OCI-LY3 (cell line): ENCODE results near the gene FGR.

Source experiments
- EZH2phosphoT487 ChIP-seq: fragments of 200-600 bp; shearing (Covaris generic); IDR thresholded peaks from 2 replicates; pipeline ENCODE4 v1.6.1; 2018; ENCODE audit warnings: antibody characterized with exemption, mixed run types, low read depth
- TF ChIP-seq, protein P1 (sequence below): fragments of 200-600, 300-600 bp; sonication (generic); IDR thresholded peaks from 2 replicates; pipeline ENCODE4 v1.5.1; 2014; ENCODE audit warnings: antibody characterized with exemption, low read length, low read depth

DNA sequence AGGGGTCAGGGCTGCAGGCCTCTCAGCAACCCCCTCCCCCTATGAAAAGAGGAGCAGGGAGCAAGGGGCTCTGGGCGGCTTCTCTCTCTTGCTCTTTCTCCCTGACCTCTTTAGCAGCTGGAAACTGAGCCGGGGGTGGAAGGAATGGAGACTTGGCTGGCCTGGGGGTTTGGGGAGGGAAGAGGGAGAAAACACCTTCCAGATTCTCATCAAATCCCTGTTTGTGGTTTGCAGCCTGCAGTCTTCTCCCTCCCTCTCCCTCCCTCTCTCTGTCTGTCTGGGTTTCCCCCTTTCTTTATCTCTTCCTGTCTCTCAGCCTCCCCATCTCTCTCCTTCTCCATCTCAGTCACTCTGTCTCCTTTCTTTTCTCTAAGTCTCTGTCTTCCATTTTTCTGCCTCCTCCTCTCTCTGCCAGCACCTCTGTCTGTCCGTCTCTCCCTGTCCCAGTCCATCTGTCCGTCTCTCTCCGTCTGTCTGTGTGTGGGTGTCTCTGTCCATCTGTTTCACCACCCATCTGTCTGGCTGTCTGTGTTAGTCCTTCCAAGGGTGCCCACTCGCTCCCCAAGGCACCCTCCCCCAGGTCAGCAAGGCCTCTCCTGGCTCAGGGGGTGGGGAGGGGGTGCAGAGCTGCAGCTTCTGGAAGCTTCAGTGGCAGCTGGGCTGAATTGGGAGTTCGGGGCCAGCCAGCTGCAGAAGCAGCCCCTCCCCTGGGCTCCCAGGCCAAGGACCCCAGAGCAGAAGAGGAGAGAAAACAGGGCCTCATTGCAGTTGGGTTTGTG, 37.3 kb downstream of the FGR start:
- TF ChIP-seq, protein P1, sequence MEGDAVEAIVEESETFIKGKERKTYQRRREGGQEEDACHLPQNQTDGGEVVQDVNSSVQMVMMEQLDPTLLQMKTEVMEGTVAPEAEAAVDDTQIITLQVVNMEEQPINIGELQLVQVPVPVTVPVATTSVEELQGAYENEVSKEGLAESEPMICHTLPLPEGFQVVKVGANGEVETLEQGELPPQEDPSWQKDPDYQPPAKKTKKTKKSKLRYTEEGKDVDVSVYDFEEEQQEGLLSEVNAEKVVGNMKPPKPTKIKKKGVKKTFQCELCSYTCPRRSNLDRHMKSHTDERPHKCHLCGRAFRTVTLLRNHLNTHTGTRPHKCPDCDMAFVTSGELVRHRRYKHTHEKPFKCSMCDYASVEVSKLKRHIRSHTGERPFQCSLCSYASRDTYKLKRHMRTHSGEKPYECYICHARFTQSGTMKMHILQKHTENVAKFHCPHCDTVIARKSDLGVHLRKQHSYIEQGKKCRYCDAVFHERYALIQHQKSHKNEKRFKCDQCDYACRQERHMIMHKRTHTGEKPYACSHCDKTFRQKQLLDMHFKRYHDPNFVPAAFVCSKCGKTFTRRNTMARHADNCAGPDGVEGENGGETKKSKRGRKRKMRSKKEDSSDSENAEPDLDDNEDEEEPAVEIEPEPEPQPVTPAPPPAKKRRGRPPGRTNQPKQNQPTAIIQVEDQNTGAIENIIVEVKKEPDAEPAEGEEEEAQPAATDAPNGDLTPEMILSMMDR, result no peak
- TF ChIP-seq EZH2phosphoT487, result no peak
